A549 (cell line): ENCODE measurements around the gene SGIP1. TPM values are rescaled to one million over a fixed set of nuclear protein-coding genes. Genes with fewer than 3 reads are reported as not detected.

Experiments
- ATAC-seq, 2 experiments: fragments of 200-7000 bp in 1 of 2; fragments of >200 bp in 1 of 2; cut with Nextera tagmentation in 1 of 2; cut with Tn5 transposase in 1 of 2; 3 replicates each; pipeline versions ENCODE4 v1.8.0 to v1.9.1; 2018 to 2020; ENCODE audit warnings: mild to moderate bottlenecking in 1 of 2, moderate library complexity in 1 of 2
- CTCF ChIA-PET: fragments of 300-600 bp; sonication (Branson Sonifier 250); formaldehyde crosslinking; extraction: SDS; loops from one replicate; lab custom pipeline; 2021; ENCODE audit warnings: antibody characterized with exemption, inconsistent platforms; lab: Yijun Ruan, JAX
- POLR2A ChIA-PET: fragments of 350-600 bp; formaldehyde crosslinking; extraction: SDS; loops from one replicate; lab custom pipeline; 2021; ENCODE audit warnings: antibody characterized with exemption, inconsistent platforms; lab: Yijun Ruan, JAX
- DNase-seq, 2 experiments: peaks; one replicate each; pipeline versions ENCODE4 v3.0.0 to v3.0.0-alpha.2; 2011 to 2016; ENCODE audit warnings: low read depth in 1 of 2, low spot score in 1 of 2
- FAIRE-seq: peaks from 2 replicates; lab custom pipeline; 2011; peaks lifted over from hg19 to GRCh38; lab: Jason Lieb, UNC
- H3K27ac ChIP-seq, 2 experiments: fragments of >200 bp; sonication (Bioruptor Twin); formaldehyde crosslinking; 3 replicates each; pipeline ENCODE4 v1.5.1; 2016 to 2017
- H3K4me1 ChIP-seq: fragments of >200 bp; sonication (Bioruptor Twin); formaldehyde crosslinking; 3 replicates; pipeline ENCODE4 v1.6.1; 2016
- H3K4me2 ChIP-seq: fragments of >200 bp; sonication (Bioruptor Twin); formaldehyde crosslinking; 3 replicates; pipeline ENCODE4 v1.6.1; 2016
- H3K4me3 ChIP-seq: fragments of >200 bp; sonication (Bioruptor Twin); formaldehyde crosslinking; 3 replicates; pipeline ENCODE4 v1.5.1; 2016
- H3K9me3 ChIP-seq: fragments of >200 bp; sonication (Bioruptor Twin); formaldehyde crosslinking; 3 replicates; pipeline ENCODE4 v1.6.1; 2016
- CBX2 ChIP-seq: fragments of 200-600 bp; sonication (generic); IDR thresholded peaks from 2 replicates; pipeline ENCODE4 v1.6.1; 2016; ENCODE audit warnings: low read depth, mild to moderate bottlenecking, borderline replicate concordance
- CEBPB ChIP-seq, 2 experiments: fragments of >200 bp in 1 of 2; sonication (Bioruptor Twin) in 1 of 2; formaldehyde crosslinking in 1 of 2; IDR thresholded peaks; 2 replicates each; pipeline ENCODE4 v1.6.1; 2012 to 2016
- CTCF ChIP-seq: fragments of >200 bp; sonication (Bioruptor Twin); formaldehyde crosslinking; IDR thresholded peaks from 3 replicates; pipeline ENCODE4 v1.5.1; 2016
- E2F6 ChIP-seq: IDR thresholded peaks from 2 replicates; pipeline ENCODE4 v1.6.1; 2012; ENCODE audit warnings: low read depth, borderline replicate concordance
- EP300 ChIP-seq, 2 experiments: fragments of >200 bp; sonication (Bioruptor Twin); formaldehyde crosslinking; IDR thresholded peaks; 2 replicates in 1 of 2; 3 replicates in 1 of 2; pipeline ENCODE4 v1.6.1; 2016 to 2017
- FOXS1 ChIP-seq: fragments of 250-450 bp; sonication (Bioruptor Pico); IDR thresholded peaks from 2 replicates; pipeline ENCODE4 v1.5.0; 2020; ENCODE audit warnings: mild to moderate bottlenecking, moderate library complexity
- HES2 ChIP-seq: fragments of >200 bp; sonication (Bioruptor Twin); formaldehyde crosslinking; IDR thresholded peaks from 2 replicates; pipeline ENCODE4 v1.6.1; 2016
- HEYL ChIP-seq: fragments of 250-450 bp; sonication (Bioruptor Pico); IDR thresholded peaks from 2 replicates; pipeline ENCODE4 v1.8.0; 2021; ENCODE audit warnings: mild to moderate bottlenecking, moderate library complexity
- HMGXB4 ChIP-seq: fragments of 250-450 bp; sonication (Bioruptor Pico); IDR thresholded peaks from 2 replicates; pipeline ENCODE4 v1.5.0; 2021; ENCODE audit warnings: mild to moderate bottlenecking, moderate library complexity, borderline replicate concordance
- HOXA7 ChIP-seq: fragments of 250-450 bp; sonication (Bioruptor Pico); IDR thresholded peaks from 2 replicates; pipeline ENCODE4 v1.5.0; 2020; ENCODE audit warnings: mild to moderate bottlenecking, moderate library complexity
- HOXB13 ChIP-seq: fragments of 250-450 bp; sonication (Bioruptor Pico); IDR thresholded peaks from 2 replicates; pipeline ENCODE4 v1.5.0; 2020; ENCODE audit warnings: low read depth, mild to moderate bottlenecking, moderate library complexity
- KDM1A ChIP-seq: fragments of 200-600 bp; sonication (generic); IDR thresholded peaks from 2 replicates; pipeline ENCODE4 v1.6.1; 2016; ENCODE audit warnings: low read depth, mild to moderate bottlenecking
- MAX ChIP-seq: IDR thresholded peaks from 2 replicates; pipeline ENCODE4 v1.6.1; 2012
- MYC ChIP-seq: IDR thresholded peaks from 2 replicates; pipeline ENCODE4 v1.6.1; 2012; ENCODE audit warnings: mild to moderate bottlenecking, inconsistent platforms, low read length, improper control_type of control experiment, borderline replicate concordance
- NFE2L2 ChIP-seq: fragments of 150-350 bp; conservative IDR thresholded peaks from 2 replicates; pipeline ENCODE4 v1.6.1; 2014; ENCODE audit warnings: low read length
- RAD21 ChIP-seq, 2 experiments: fragments of >200 bp in 1 of 2; sonication (Bioruptor Twin) in 1 of 2; formaldehyde crosslinking in 1 of 2; IDR thresholded peaks in 1 of 2; conservative IDR thresholded peaks in 1 of 2; 2 replicates in 1 of 2; 3 replicates in 1 of 2; pipeline ENCODE4 v1.6.1; 2012 to 2018; ENCODE audit warnings: inconsistent platforms in 1 of 2
- RCOR1 ChIP-seq: fragments of 150-350 bp; IDR thresholded peaks from 2 replicates; pipeline ENCODE4 v1.6.1; 2014; ENCODE audit warnings: antibody characterized with exemption, low read length, low read depth
- REST ChIP-seq: fragments of 200-600 bp; sonication (generic); IDR thresholded peaks from 2 replicates; pipeline ENCODE4 v1.6.1; 2016; ENCODE audit warnings: antibody characterized with exemption, mild to moderate bottlenecking, moderate library complexity
- RNF2 ChIP-seq: fragments of 200-600 bp; sonication (generic); IDR thresholded peaks from 2 replicates; pipeline ENCODE4 v1.6.1; 2016; ENCODE audit warnings: low read depth, mild to moderate bottlenecking, antibody characterized with exemption, moderate library complexity, borderline replicate concordance
- SMC3 ChIP-seq: fragments of >200 bp; sonication (Bioruptor Twin); formaldehyde crosslinking; IDR thresholded peaks from 3 replicates; pipeline ENCODE4 v1.6.1; 2018; ENCODE audit warnings: inconsistent platforms
- TP53 ChIP-seq: fragments of 250-450 bp; sonication (Bioruptor Pico); IDR thresholded peaks from 2 replicates; pipeline ENCODE4 v1.5.0; 2021; ENCODE audit warnings: mild to moderate bottlenecking, moderate library complexity
- WGBS: methylation state at CpG from one replicate; pipeline ENCODE4 v1.1.6; 2017; ENCODE audit errors: missing lambda C conversion rate; 5-methylcytosine and 5-hydroxymethylcytosine counted together
- polyA plus RNA-seq, 4 experiments: library from polyadenylated mRNA; depleted of rRNA in 3 of 4; stranded (reverse); fragments of >200 nt; fragmentation: RNase III in 1 of 4; extraction: RNeasy Plus Mini Kit Qiagen cat#74134 plus additional on column Dnase treatment in 1 of 4; gene quantifications; 2 replicates in 3 of 4; 3 replicates in 1 of 4; pipeline ENCODE4 v1.2.3, GENCODE V29; 2011 to 2017

Gene SGIP1
- polyA plus RNA-seq, 2 of the 4 experiments (the other 2 are of a cell fraction), result not detected

GRCh38 chr1:66764994-66765578 lies 231.1 kb downstream of the SGIP1 start:
- Histone ChIP-seq H3K4me2 (0 out of 3 replicates have a peak overlapping the region, but pooled peaks have one; percentile 5), H3K4me3 (no peak overlapping the region)
- TF ChIP-seq FOXS1 (no peak), KDM1A (no peak), REST (no peak), CTCF (peak; percentile 74), SMC3 (peak; percentile 62), RAD21 (conservative IDR thresholded peaks at IDR 0.05 in 1 of 2, IDR thresholded peaks at IDR 0.05 in 1 of 2) (peak; percentile 71 to 81)
- TF ChIP-seq, all 56 proteins: peak for 3
- no peak for FAIRE-seq
- ATAC-seq, result peak; percentile 59 to 76; a peak in 5 of 6 replicates
- ChIA-PET POLR2A (interaction anchor here (0.6 to 1.5 kb wide), 2 partner anchors 160 to 213 kb away, joined by 3 to 5 read pairs; partner anchors contain the start of genes DNAI4 and MIER1), CTCF (interaction anchor here (0.5 to 4.0 kb wide), 11 partner anchors 90 to 448 kb away, joined by 3 to 23 read pairs (median 4); partner anchors contain the start of genes DNAI4 and MIER1)
- WGBS, result 4% methylated on average over 3 of the region's 3 CpGs
- no peak overlapping the region for H3K27ac ChIP-seq
- 0 out of 3 replicates have a peak, but pooled peaks cover 4% of the 10 kb centered on the region for H3K9me3 ChIP-seq
- DNase-seq, result peak; percentile 14 to 38
- no peaks in the 10 kb centered on the region for H3K4me1 ChIP-seq

GRCh38 chr1:66767626-66768025 lies 233.7 kb downstream of the SGIP1 start:
- POLR2A ChIA-PET, result no interaction called here
- CTCF ChIA-PET, result interaction anchor here (4.0 kb wide), 1 partner anchor 381 kb away, joined by 23 read pairs; no protein-coding TSS in a partner anchor
- no peak for ATAC-seq
- Histone ChIP-seq H3K9me3 (0 out of 3 replicates have a peak, but pooled peaks cover 4% of the 10 kb centered on the region), H3K27ac (no peak overlapping the region), H3K4me3 (no peak overlapping the region), H3K4me1 (no peaks in the 10 kb centered on the region), H3K4me2 (no peak overlapping the region)
- no peak for FAIRE-seq
- DNase-seq, result no peak
- TF ChIP-seq EP300 (IDR thresholded peaks at IDR 0.05), result no peak
- TF ChIP-seq HOXB13 (CRISPR knock-in tag), result no peak
- no peak for TF ChIP-seq RNF2
- no peak for TF ChIP-seq TP53 (CRISPR knock-in tag)
- no peak for TF ChIP-seq MYC
- TF ChIP-seq CEBPB (IDR thresholded peaks at IDR 0.05), result no peak
- no peak for TF ChIP-seq NFE2L2
- no peak for TF ChIP-seq HES2
- TF ChIP-seq HOXA7 (CRISPR knock-in tag), result no peak
- no peak for TF ChIP-seq KDM1A
- TF ChIP-seq CBX2, result no peak
- TF ChIP-seq HMGXB4, result no peak
- TF ChIP-seq RCOR1, result no peak
- TF ChIP-seq MAX, result no peak
- no peak for TF ChIP-seq CTCF
- no peak for TF ChIP-seq E2F6
- no peak for TF ChIP-seq HEYL (CRISPR knock-in tag)
